Hindlimb muscle (tissue), 1 donor: ENCODE measurements around the gene DNM1. TPM values are rescaled to one million over a fixed set of nuclear protein-coding genes. Genes with fewer than 3 reads are reported as not detected.
"Not testable (repeated sequence)": the region's sequence is repeated elsewhere in the genome, so short reads cannot be mapped to it uniquely, and the experiment has no call there.

Source experiments
- DNase-seq: peaks from one replicate; pipeline ENCODE4 v3.0.0-alpha.2; 2013
- polyA plus RNA-seq: library from polyadenylated mRNA; unstranded; fragments of 120-200 nt; gene quantifications from one replicate; pipeline ENCODE4 v1.2.1, GENCODE V29; 2013; ENCODE audit not compliant: insufficient read length

The DNM1 gene
- polyA plus RNA-seq, 1 donor: 51.3 TPM

DNA sequence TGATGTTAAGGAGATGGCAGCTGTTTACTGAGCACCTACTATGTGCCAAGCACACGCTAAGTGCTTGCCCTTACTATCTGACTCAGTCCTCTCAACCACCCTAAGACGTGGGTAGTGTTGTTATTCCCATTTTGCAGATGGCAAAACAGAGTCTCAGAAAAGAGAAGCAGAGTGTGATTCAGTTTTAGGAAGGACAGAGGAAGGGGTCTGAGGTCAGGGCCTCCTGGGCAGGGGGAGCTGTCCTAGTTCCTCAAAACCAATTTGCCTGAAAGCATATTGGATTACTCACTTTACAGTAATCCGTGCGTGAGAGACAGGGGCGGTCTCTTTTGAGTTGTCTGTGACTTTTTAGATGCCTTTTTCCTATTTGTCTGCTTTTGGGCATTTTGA, 23.2 kb downstream of the DNM1 start:
- DNase-seq: no peak

GRCh38 chr9:128230897-128231296, 27.7 kb downstream of the DNM1 start:
- DNase-seq: not testable (repeated sequence)

DNA sequence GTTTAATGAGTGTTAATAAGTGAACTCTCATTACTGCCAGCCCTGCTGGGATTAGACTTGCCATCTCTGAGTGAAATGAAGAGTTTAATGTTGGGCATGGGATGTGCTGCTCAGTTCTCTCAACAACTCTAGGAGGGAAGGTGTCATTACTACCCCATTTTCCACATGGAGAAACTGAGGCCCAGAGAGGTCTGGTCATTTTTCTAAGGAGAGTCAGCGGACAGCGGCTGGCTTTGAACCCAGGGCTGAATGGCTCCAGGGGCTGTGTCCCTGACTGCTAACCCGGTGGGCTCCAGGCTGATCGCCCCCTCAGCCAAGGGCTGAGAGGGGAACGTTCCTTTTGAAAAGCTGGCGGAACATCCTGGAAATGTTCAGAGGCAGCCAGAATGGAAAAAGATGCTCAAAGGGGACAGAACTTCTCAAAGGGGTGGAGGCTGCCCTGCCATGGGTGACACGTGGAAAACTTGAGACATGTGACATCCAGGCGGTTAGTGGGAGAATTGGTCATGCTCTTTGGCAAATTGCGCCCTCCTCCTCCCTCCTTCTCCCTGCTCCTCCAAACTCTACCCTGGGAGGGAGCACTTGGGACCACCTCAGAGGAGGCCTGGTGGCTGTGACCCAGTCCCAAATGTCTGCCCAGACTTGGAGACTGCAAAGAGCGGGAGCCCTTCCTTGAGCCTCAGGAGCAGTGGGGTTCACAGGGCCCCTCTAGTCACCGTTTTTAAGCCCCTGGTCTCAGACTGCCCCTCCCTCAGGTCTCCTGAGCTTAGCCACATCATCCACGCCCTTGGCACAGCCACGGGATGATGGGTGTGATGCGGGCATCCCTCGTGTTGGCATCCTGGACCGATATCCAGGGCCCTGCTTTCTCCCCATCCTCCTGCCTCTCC, 28.7 kb downstream of the DNM1 start:
- peak; percentile 85 for DNase-seq

GRCh38 chr9:128232528-128233428, 29.6 kb downstream of the DNM1 start:
- no peak for DNase-seq

DNA sequence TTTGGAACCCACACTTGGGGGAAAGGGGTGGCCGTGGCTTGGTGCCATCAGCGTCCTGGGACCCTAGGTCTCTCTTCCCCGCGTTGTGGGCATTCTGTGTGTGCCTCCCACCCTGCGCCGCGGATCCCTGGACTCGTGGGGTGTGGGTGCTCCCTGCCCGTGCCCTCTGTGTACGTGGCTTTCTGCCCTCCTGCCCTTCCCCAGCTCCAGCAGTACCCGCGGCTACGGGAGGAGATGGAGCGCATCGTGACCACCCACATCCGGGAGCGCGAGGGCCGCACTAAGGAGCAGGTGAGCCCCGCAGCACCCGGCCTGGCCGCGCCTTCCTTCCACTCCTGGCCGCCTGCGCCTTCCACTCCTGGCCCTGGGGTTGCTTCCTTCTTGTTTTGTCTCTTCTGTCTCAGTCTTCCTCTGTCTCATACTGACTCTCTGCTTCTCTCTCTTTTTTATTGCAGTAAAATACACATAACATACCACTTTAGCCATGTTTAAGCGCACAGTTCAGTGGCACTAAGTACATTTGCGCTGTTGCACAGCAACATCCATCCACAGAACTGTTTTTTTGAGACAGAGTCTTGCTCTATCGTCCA, 30.7 kb downstream of the DNM1 start:
- DNase-seq: no peak

DNA sequence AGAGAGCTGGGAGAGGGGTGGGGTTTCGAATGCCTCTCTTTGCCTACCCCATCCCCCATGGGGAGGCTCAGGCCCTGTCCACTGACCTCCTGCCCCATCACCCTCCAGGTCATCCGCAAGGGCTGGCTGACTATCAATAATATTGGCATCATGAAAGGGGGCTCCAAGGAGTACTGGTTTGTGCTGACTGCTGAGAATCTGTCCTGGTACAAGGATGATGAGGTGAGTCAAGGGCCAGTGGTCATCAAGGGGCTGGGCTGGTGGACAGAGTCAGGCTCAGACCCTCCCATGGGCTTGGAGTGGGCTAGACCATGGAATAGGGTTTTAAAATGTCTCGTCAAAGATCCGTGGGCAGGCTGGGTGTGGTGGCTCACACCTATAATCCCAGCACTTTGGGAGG, 38.9 kb downstream of the DNM1 start:
- no peak for DNase-seq

DNA sequence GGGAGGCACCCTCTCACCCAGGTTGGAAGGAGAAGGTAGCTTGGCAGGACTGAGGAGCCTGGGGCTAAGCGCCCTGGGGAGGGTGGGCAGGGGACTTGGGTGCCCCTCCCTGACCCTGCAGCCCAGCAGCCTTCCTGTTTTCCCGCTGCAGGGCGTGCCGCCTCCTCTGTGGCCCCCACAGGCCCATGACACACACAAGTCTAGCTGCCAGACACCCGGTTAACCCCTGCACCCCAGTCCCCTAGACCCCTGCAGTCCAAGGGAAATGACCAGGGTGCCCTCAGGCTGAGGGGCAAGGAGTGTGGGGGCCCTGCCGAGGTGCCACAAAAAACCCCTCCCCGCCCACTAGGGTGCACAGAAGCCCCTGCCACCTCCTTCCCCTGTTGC, 39.6 kb downstream of the DNM1 start:
- peak; percentile 73 for DNase-seq

GRCh38 chr9:128243215-128244018, 40.2 kb downstream of the DNM1 start:
- DNase-seq: peak; percentile 89

DNA sequence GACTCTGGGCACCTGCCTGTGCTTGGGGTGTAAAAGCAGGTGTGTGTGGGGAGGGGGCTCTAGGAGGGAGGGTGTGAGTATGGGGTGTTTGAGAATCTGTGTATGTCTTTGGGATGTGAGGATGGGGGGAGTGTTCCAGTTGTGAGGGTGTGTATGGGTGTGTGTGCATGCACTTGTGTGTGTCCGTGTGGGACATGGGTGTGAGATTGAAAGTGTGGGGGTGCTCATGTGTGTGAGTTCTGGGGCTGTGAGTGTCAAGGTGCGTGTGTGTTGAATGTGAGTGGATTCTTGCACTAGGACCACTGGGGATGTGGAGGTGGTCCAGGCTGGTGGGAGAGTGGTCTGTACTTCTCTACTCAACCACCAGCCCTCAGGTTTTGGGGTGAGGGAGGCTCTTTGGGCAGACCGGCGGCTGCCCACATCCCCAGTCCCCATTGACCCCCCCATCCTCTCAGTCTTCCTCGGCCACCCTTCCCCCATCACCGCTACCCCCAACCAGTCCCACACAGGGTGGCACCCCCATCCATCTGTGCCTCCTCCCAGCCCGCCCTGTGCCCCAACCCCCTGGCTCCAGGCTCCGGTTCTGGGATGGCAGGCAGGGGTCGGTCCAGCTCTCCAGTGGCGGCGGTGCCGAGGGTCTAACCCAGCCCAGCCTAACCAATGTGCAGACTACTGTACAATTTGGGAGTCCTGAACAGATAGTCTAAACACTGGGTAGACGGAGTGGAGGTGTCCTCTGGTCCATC, 41.1 kb downstream of the DNM1 start:
- peak; percentile 66 for DNase-seq

DNA sequence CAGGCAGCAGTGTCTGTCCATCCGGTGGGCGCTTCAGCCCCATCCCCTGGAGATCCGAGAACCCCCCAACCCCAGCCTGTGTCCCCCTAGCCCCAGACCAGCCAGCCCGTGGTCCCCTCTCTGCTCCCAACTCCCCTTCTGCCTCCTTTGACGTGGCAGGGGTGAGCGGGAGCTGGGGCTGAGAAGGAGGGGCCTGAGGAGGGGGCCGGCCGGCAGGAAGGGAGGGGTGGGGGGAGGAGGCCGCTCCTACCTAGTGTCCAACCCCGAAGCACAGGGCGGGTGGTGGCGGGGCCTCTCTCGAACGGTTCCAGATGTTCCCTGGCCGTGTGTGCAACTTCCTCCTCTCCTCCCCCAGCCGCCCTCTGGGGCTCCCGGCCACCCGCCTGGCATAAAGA, 41.7 kb downstream of the DNM1 start:
- DNase-seq: peak; percentile 93

- peak; percentile 74 for DNase-seq
Measured at GRCh38 chr9:128245421-128246151, 42.4 kb downstream of the DNM1 start.

DNA sequence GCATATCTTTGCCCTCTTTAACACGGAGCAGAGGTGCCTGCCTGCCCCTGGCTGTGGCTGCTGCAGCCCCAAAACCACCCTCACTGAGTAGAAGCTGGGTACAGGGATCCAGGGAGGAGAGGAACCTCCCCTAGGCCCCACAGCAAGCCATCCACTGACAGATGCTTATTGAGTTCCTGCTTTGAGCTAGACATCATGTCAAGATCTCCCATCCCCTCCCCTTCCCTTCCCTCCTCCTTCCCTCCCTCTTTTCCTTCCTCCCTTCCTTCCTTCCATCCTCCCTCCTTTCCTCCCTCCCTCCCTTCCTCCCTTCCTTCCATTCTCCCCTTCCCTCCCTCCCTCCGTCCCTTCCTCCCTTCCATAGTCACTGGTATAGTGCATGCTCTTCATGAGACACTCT, 43.3 kb downstream of the DNM1 start:
- no peak for DNase-seq

DNA sequence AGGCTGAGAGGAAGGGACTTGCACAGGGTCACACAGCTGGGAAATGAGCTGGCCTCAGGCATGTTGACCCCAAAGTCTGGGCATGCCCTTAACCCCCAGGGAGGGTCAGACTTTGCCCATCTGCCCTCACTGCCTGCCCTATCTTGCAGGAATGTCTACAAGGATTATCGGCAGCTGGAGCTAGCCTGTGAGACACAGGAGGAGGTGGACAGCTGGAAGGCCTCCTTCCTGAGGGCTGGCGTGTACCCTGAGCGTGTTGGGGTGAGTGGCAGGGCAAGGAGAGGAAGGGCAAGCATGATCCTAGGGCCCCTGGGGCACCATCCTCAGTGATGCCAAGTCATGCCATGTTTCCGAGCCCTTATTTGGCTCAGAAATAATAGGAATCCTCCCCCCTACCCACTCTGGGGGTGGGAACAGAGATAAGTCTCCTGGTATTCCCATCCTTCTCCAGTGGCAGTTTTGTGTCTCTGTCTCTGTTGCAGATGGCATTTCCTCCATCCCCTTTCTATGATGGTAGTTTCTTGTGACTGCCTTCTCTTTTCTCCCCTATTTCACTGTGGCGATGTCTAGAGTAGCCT, 44.1 kb downstream of the DNM1 start:
- DNase-seq: no peak

DNA sequence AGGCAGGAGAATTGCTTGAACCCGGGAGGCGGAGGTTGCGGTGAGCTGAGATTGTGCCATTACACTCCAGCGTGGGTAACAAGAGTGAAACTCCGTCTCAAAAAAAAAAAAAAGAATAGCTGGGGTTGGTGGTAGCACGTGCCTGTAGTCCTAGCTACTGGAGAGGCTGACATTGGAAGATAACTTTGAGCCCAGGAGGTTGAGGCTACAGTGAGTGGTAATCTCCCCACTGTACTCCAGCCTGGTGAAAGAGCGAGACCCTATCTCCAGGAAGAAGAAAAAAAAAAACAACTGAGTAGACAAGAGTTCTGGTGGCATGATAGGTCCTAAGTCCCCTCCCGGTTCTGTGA, 46.4 kb downstream of the DNM1 start:
- DNase-seq: no peak

DNA sequence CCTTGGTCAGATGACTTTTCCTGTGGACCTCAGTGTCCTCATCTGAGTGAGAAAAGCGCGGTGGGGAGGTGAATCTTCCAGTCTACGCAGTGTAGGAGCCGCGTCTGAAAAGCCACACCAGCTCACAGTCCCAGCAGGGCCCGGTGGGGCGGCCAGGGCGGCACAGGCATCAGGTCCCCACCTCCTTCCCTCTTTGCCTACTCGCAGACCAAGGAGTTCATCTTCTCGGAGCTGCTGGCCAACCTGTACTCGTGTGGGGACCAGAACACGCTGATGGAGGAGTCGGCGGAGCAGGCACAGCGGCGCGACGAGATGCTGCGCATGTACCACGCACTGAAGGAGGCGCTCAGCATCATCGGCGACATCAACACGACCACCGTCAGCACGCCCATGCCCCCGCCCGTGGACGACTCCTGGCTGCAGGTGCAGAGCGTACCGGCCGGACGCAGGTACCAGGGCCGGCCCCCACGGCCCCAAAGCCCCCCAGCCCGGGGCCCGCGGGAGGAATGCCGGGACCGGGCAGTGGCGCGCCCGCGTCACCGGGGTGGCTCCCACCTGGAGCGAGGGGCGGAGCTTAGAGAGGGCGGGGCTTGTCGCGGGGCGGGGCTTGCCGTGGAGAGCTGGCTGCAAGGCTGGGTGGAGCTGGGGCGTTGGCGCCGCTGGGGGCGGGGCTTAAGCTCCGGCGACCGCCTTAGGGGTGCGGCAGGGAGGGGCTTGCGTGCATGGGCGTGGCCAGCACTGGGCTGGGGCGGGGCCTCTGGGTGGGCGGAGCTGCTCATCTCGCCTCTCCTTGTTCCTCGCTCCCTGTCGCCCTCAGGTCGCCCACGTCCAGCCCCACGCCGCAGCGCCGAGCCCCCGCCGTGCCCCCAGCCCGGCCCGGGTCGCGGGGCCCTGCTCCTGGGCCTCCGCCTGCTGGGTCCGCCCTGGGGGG, 47.0 kb downstream of the DNM1 start:
- peak; percentile 69 for DNase-seq

DNA sequence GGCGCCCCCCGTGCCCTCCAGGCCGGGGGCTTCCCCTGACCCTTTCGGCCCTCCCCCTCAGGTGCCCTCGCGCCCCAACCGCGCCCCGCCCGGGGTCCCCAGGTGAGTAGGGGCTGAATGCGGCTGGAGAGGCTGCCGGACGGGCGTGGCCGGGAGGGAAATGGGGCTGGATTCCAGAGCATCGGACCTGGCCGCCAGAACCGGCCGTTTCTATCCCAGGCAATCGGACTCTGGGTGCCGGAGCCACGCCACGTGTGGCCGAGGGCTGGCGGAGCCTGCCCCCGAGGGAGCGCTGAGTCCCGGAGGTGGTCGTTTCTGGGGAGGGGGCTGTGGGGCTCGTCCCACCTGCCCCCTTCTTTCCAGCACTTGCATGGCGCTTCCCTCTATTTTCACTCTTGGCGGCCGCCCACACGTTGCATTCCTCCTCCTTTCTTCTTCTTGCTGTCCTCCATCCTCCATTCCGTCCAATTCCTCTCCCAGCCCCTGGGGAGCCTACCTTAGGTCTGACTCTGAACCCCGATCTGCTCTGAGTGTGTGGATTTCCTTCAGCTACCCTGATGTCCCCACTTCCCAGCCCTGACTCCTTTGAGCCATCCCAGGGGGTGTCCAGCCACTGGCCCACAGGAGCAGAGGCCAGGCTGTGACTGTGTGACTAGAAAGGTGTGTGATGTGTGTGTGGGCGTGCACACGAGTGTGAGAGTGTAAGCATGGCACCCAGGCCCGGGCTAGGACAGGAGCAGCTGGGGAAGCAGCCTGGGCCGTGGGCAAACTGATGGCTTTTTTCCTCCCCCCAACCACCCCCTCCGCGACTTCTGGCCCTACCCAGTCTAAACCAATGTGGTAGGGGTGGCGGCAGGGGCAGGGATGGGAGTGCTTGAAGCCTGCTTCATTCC, 47.9 kb downstream of the DNM1 start:
- no peak for DNase-seq

DNA sequence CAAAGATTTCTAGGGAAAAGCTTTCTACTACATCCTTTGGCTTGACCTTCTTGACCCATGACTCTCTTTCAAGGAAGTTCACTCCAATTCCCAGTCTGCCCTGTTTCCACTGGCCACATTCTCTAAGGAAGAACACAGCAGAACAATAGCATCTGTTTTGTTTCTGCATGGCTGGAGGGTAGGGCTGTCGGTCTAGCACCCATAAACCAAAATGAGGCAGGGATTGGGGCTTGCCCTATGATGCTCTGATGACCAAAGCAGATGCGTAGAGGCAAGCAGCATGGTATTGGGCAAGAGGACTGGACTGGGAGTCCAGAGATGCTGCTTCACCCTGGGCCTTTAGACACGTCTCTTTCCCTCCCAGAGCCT, 48.5 kb downstream of the DNM1 start:
- no peak for DNase-seq
